Endodermal cell (in vitro differentiated cells): ENCODE measurements around the gene RIGI. TPM values are rescaled to one million over a fixed set of nuclear protein-coding genes. Genes with fewer than 3 reads are reported as not detected.
A peak's percentile ranks its signal among the peaks of the same experiment; 100 is the strongest.

ENCODE experiments used
- DNase-seq: peaks from one replicate; pipeline ENCODE4 v3.0.0-alpha.2; 2017
- H3K27ac ChIP-seq: 2 replicates; pipeline ENCODE4 v1.5.1; 2013; ENCODE audit warnings: mild to moderate bottlenecking, low read depth, low read length, moderate library complexity
- H3K27me3 ChIP-seq: 2 replicates; pipeline ENCODE4 v1.6.1; 2013; ENCODE audit warnings: mild to moderate bottlenecking, low read length, moderate library complexity; ENCODE audit not compliant: insufficient read depth, control insufficient read depth, poor library complexity, severe bottlenecking
- H3K36me3 ChIP-seq: 2 replicates; pipeline ENCODE4 v1.7.0; 2013; ENCODE audit warnings: mild to moderate bottlenecking, low read length, moderate library complexity; ENCODE audit not compliant: control insufficient read depth, insufficient read depth
- H3K4me1 ChIP-seq: one replicate; pipeline ENCODE4 v1.7.0; 2013; ENCODE audit warnings: low read length; ENCODE audit not compliant: control insufficient read depth, insufficient read depth
- H3K4me3 ChIP-seq: 2 replicates; pipeline ENCODE4 v1.5.1; 2013; ENCODE audit warnings: mild to moderate bottlenecking, low read length, moderate library complexity
- H3K9ac ChIP-seq: 2 replicates; pipeline ENCODE4 v1.6.1; 2013; ENCODE audit warnings: mild to moderate bottlenecking, low read length, moderate library complexity; ENCODE audit not compliant: poor library complexity, severe bottlenecking; ENCODE audit errors: extremely low read depth
- H3K9me3 ChIP-seq: 2 replicates; pipeline ENCODE4 v1.6.1; 2013; ENCODE audit warnings: mild to moderate bottlenecking, low read length, moderate library complexity; ENCODE audit not compliant: control insufficient read depth
- H3K27ac Mint-ChIP-seq: 2 replicates; pipeline ENCODE4 v1.8.0; 2020; ENCODE audit warnings: mixed read lengths
- H3K27me3 Mint-ChIP-seq: 2 replicates; pipeline ENCODE4 v1.8.0; 2021; ENCODE audit warnings: mild to moderate bottlenecking, mixed read lengths; ENCODE audit not compliant: insufficient read depth
- H3K36me3 Mint-ChIP-seq: 2 replicates; pipeline ENCODE4 v1.8.0; 2020; ENCODE audit warnings: low read depth, mixed read lengths
- H3K4me1 Mint-ChIP-seq: 2 replicates; pipeline ENCODE4 v1.8.0; 2020; ENCODE audit warnings: mixed read lengths
- H3K4me3 Mint-ChIP-seq: 2 replicates; pipeline ENCODE4 v1.8.0; 2020; ENCODE audit warnings: mild to moderate bottlenecking, moderate library complexity, mixed read lengths
- H3K9me3 Mint-ChIP-seq: 2 replicates; pipeline ENCODE4 v1.8.0; 2020; ENCODE audit warnings: mild to moderate bottlenecking, mixed read lengths
- WGBS, 2 experiments: methylation state at CpG; one replicate each; pipeline versions ENCODE4 v1.1.5 to v1.1.7; 2013; ENCODE audit warnings: missing lambda C conversion rate in 2 of 2, mixed read lengths in 1 of 2; ENCODE audit not compliant: insufficient coverage in 1 of 2, insufficient read length in 1 of 2; 5-methylcytosine and 5-hydroxymethylcytosine counted together
- total RNA-seq, 2 donors: library from RNA; stranded (reverse); fragmentation: NEBNext Ultra II Directional in 1 of 2; extraction: Animal tissue kit (Norgen Biotek cat#: 25700) in 1 of 2; gene quantifications; 2 replicates in 1 of 2; 3 replicates in 1 of 2; pipeline ENCODE4 v1.2.1, GENCODE V29; 2021
- TF ChIP-seq, protein P1 (sequence below): fragments of 200-600 bp; sonication (generic); conservative IDR thresholded peaks from 2 replicates; pipeline ENCODE4 v1.5.0; 2021; ENCODE audit warnings: antibody characterized with exemption, mild to moderate bottlenecking

The RIGI gene
- total RNA-seq, 2 donors from 2014 or later = 8.3 to 12.6 TPM

DNA sequence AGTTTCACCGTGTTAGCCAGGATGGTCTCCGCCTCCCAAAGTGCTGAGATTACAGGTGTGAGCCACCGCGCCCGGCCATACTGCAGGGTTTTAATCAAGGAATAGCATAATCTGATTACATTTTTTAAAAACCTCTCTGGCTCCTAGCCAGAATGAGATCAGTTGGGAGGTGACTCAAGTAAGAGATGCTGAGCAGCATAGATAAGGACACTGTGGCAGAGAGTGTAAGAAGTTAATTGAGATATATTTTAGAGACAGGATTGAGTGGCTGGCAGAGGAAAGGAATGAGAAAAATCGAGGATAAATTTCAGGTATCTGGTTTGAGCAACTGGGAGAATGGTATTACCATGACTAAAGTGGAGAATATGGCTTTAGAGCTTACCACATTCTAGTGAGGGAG lies 7.3 kb upstream of the RIGI start:
- TF ChIP-seq, protein P1, sequence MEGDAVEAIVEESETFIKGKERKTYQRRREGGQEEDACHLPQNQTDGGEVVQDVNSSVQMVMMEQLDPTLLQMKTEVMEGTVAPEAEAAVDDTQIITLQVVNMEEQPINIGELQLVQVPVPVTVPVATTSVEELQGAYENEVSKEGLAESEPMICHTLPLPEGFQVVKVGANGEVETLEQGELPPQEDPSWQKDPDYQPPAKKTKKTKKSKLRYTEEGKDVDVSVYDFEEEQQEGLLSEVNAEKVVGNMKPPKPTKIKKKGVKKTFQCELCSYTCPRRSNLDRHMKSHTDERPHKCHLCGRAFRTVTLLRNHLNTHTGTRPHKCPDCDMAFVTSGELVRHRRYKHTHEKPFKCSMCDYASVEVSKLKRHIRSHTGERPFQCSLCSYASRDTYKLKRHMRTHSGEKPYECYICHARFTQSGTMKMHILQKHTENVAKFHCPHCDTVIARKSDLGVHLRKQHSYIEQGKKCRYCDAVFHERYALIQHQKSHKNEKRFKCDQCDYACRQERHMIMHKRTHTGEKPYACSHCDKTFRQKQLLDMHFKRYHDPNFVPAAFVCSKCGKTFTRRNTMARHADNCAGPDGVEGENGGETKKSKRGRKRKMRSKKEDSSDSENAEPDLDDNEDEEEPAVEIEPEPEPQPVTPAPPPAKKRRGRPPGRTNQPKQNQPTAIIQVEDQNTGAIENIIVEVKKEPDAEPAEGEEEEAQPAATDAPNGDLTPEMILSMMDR = no peak
- H3K27ac Mint-ChIP-seq = no peak overlapping the region
- H3K27ac ChIP-seq = no peak overlapping the region
- H3K4me3 ChIP-seq = no peak overlapping the region
- no peak for DNase-seq
- peaks cover 16% of the 10 kb centered on the region for H3K9me3 ChIP-seq
- H3K4me1 Mint-ChIP-seq = peaks cover 6% of the 10 kb centered on the region
- H3K27me3 ChIP-seq = peaks cover 12% of the 10 kb centered on the region
- 93 to 99% methylated on average over 6 of the region's 6 CpGs for WGBS, 2 experiments
- peaks cover 26% of the 10 kb centered on the region for H3K27me3 Mint-ChIP-seq
- no peak overlapping the region for H3K4me3 Mint-ChIP-seq
- peaks cover 8% of the 10 kb centered on the region for H3K36me3 ChIP-seq
- no peak overlapping the region for H3K9ac ChIP-seq
- H3K9me3 Mint-ChIP-seq = peaks cover 12% of the 10 kb centered on the region
- no peaks in the 10 kb centered on the region for H3K4me1 ChIP-seq
- peaks cover 30% of the 10 kb centered on the region for H3K36me3 Mint-ChIP-seq

DNA sequence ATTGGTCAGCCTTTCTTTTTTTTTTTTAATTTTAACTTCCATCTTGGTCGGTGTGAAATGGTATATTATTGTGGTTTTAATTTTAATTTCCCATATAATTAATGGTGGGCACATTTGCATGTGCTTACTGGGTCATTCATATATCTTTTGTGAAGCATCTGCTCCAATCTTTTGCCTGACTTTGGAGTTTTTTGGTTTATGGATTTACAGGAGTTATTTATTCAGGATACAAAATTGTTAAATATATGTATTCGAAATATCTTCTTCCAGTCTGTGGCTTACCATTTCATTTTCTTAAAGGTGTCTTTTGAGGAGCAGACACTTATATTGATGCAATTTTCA lies 682 bp upstream of the RIGI start:
- peaks cover 10% of the 10 kb centered on the region for H3K27me3 ChIP-seq
- no peaks in the 10 kb centered on the region for H3K36me3 ChIP-seq
- WGBS, 2 experiments = 80 to 100% methylated on average over 1 of the region's 2 CpGs
- no peak for DNase-seq
- H3K36me3 Mint-ChIP-seq = peaks cover 46% of the 10 kb centered on the region
- peaks cover 46% of the 10 kb centered on the region for H3K9me3 Mint-ChIP-seq
- H3K27me3 Mint-ChIP-seq = peaks cover 14% of the 10 kb centered on the region
- peak overlapping the region; percentile 89 for H3K4me3 ChIP-seq
- no peak overlapping the region for H3K27ac Mint-ChIP-seq
- no peak overlapping the region for H3K27ac ChIP-seq
- peak overlapping the region; percentile 59 for H3K9ac ChIP-seq
- peak overlapping the region; percentile 87 for H3K4me3 Mint-ChIP-seq
- H3K4me1 Mint-ChIP-seq = peaks cover 6% of the 10 kb centered on the region
- peaks cover 44% of the 10 kb centered on the region for H3K9me3 ChIP-seq
- no peaks in the 10 kb centered on the region for H3K4me1 ChIP-seq
- TF ChIP-seq, protein P1 = no peak

DNA sequence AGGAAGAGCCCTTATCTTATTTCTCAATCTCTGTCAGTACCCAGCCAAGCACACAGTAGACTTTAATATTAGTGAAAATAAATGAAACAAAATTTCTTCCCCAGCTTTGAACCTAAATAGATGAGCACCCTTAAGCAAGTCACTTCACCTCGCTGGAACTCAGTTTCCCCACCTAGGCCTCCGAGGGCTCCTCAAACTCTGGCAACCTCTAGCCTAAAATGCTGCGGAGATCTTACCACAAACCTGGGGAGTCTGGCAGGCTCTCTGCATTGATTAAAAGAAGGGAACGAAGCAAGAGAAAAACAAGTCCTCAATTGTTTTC lies 326 bp downstream of the RIGI start:
- Histone ChIP-seq H3K4me3 (peak overlapping the region; percentile 89), H3K9ac (peak overlapping the region; percentile 59), H3K4me1 (no peaks in the 10 kb centered on the region), H3K36me3 (no peaks in the 10 kb centered on the region), H3K27me3 (peaks cover under 1% of the 10 kb centered on the region), H3K27ac (no peak overlapping the region), H3K9me3 (peaks cover 45% of the 10 kb centered on the region)
- peaks cover 43% of the 10 kb centered on the region for H3K36me3 Mint-ChIP-seq
- H3K27me3 Mint-ChIP-seq = peaks cover 4% of the 10 kb centered on the region
- peaks cover 42% of the 10 kb centered on the region for H3K9me3 Mint-ChIP-seq
- H3K4me3 Mint-ChIP-seq = peak overlapping the region; percentile 87
- no peak for DNase-seq
- peak overlapping the region; percentile 95 for H3K27ac Mint-ChIP-seq
- 22 to 31% methylated on average over 3 to 4 of the region's 4 CpGs for WGBS, 2 experiments
- TF ChIP-seq, protein P1 = no peak
- H3K4me1 Mint-ChIP-seq = peaks cover 5% of the 10 kb centered on the region
